SK-N-DZ (cell line): ENCODE data around the gene MYH6.

Experiments used
- DNase-seq: peaks from one replicate; pipeline ENCODE4 v3.0.0-alpha.2; 2015; ENCODE audit warnings: low spot score

MYH6 gene

DNA sequence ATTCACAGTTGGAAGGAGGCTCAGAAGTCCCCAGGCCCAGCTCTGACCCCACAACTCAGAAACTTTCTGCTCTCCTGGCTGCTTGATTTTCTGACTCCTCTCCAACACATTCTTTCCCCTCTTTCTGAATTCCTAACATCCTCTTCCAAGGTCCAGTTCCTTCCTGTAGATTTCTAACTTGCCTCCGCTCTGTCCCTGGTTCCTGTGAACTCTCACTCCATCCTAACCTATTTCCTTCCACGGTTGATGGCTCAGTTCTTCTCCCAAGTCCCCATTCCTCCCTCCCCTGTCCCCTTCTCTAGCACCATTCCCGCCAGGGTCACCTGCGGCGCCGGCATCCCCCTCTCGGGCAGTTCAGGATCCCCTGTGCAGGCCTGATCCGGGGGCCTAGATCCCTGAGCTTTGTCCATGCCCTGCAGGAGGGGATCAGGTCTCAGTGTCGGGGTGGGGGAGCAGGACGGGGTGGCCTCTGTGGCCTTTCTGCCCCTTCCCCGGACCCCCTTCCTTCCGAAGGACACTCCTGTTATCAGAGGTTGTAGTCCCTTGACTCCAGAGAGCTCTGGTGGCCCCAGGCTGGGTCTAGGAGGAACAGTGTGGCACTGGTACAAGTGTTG is 49.4 kb downstream of the MYH6 start:
- no peak for DNase-seq

DNA sequence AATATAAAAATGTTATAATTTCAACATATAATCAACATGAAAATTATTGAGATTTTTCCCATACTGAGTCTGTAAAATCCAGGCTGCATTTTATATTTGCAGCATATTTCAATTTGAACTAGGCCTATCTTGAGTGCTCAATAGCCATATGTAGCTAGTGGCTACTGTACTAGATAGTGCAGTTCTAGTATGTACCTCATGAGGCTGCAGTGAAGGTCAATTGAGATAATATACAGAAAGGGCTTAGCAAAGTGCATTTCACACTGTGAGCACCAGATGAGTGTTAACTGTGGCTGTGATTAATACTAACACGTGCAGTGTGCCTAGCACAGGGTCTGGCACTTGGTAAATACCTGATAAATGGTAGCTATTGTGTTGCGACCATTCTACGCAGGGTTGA is 50.0 kb downstream of the MYH6 start:
- DNase-seq = no peak

DNA sequence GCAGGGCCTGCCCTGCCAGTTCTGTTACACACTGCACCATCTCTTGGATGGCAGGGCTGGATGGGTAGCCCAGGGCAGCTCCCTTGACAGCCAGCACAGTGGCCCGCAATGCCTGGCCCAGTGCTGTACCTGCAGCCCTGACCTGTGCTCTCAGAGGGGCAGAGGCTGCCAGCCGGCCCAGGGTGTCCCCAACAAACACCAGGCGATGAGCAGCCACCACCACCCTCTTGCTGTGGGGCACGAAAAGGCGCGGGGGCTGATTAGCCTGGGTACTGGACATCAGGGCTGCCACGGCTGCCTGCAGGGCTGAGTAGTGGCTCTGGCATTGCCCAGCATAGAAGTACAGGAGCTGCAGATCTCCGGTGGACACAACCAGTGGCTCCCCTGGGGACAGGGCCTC is 50.8 kb downstream of the MYH6 start:
- no peak for DNase-seq

GRCh38 chr14:23356662-23357061 is 51.4 kb downstream of the MYH6 start:
- DNase-seq = no peak

- no peak for DNase-seq
Observed at GRCh38 chr14:23355871-23356435, 52.1 kb downstream of the MYH6 start.

DNA sequence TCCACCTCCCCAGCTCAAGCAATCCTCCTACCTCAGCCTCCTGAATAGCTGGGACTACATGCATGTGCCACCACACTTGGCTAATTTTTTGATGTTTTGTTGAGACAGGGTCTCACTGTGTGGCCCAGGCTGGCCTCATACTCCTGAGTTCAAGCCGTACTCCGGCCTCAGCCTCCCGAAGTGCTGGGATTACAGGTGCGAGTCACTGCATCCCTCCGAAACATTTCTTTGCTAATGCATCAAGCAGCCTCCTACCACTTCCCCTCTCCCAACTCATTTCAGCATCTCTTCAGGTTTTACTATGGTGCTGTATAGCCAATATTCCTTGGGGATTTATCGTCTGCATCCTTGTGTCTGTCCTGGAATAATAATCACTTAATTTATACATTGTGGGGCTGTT is 53.1 kb downstream of the MYH6 start:
- no peak for DNase-seq

GRCh38 chr14:23353433-23353780 is 54.7 kb downstream of the MYH6 start:
- DNase-seq = no peak

GRCh38 chr14:23352506-23353432 is 55.3 kb downstream of the MYH6 start, which contains the start of gene SLC22A17:
SLC22A17 (minus strand) TSS chr14:23352887.
- DNase-seq = peak; percentile 90

GRCh38 chr14:23351681-23352505 is 56.2 kb downstream of the MYH6 start:
- peak; percentile 32 for DNase-seq

GRCh38 chr14:23349156-23349845 is 58.8 kb downstream of the MYH6 start:
- no peak for DNase-seq

GRCh38 chr14:23348297-23348655 is 59.8 kb downstream of the MYH6 start:
- no peak for DNase-seq

DNA sequence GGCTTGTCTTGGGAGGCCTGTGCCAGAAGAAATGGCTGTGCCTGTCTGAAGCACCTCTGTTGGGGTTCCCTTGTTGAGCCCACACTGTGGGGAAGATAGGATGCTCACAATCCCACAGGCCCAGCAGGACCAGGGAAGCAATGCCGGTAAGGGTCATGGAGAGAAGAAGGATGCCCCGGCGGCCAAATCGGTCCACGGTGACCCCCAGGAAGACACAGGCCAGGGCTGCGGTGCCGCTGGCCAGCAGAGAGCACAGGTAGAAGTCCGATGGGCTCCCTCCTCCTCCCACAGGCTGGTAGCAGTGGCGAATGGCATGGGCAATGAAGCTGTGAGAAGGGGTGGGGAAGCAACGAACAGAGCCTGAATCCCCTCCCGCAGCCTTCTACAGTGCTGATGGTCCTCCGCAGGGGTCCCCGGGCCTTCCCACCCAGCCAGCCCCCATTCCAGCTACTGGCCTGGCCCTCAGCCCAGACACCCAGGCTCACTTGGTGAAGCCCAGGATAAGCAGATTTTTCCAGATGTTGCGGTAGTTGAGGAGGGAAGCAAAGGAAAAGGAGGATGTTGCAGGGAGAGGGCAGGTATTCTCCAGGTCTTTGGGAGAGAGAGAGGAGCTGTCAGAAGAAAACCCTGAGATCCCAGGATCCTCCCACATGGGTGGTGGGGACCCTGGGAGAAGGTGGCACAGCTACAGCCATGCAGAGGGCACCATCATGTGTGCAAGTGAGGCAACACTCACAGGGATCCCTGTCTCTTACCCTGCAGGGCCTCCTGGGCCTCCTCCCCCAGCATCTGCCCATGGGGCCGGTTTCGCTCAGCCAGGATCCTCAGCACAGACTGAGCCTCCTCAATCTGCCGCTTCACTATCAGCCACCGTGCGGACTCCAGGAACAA is 60.4 kb downstream of the MYH6 start:
- no peak for DNase-seq

DNA sequence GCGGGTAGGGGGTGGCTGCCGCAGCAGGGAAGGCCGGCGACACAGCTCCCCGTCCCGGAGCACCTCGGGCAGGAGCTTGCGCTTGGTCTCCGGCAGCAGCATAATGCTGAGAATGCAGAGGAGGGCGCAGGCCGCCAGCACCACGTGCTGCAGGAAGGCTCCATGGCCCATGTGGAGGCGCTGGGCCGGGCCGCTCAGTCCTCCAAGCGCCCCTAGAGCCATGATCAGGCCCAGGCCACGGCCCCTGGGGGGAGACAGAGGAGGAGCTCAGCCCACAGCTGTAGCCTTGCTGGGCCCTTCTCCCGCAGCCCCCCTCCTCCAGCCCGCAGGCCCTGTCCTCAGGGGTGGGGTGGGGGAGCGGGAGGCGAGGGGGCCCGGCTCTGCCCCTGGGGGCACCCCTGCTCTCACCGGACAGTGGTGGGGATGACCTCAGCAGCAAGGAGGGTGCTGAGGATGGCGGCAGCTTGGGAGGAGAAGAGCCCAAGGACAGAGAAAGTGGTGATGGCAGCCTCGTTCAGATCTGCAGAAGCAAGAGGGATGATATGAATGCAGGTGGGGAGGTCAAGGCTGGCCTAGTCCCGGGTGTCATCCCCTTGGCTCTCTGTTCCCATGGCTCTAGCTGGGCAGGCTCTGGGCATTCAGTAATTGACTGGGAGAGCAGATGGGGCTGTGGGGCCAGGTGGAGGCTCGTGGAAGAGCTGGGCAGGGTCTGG is 61.2 kb downstream of the MYH6 start:
- DNase-seq = no peak

GRCh38 chr14:23345987-23346692 is 61.9 kb downstream of the MYH6 start:
- no peak for DNase-seq

DNA sequence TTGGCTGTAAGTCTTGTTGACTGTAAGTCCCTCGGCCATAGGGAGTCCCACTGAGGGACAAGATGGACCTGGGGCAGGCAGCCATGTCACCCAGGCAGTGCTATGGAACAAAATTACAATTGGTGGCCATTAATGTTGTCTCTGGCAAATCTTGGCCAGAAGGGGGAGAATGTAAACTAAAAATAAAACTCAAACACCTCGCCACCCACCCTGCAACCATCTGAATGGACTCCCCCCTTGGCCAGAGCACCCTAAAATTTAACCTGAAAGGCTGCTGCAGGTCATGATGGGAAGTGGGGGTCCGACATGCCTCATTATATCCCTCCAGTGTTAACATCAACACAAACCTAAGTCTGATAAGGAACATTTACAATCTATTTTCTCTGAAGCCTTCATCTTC is 63.6 kb downstream of the MYH6 start:
- no peak for DNase-seq

GRCh38 chr14:23339506-23340268 is 68.4 kb downstream of the MYH6 start:
- DNase-seq = no peak

DNA sequence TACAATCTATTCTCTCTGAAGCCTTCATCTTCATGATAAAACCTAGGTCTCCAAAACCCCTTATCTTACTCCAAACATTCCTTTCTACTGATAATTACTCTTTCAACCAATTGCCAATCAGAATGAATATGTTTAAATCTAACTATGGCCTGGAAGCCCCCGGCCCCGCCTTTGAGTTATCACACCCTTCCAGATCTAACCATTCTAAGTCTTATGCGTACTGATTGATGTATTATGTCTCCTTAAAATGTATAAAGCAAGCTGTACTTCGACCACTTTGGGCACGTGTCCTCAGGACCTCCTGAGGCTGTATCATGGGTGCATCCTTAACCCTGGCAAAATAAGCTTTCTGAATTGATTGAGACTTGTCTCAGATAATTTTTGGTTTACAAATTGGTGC is 72.5 kb downstream of the MYH6 start:
- DNase-seq = no peak
